HG03280 (cell line): ENCODE measurements around the gene CNTF.
"Not testable (repeated sequence)": the region's sequence is repeated elsewhere in the genome, so short reads cannot be mapped to it uniquely, and the experiment has no call there.

Source experiments
- ATAC-seq: cut with Tn5 transposase; IDR thresholded peaks from one replicate; pipeline ENCODE4 v1.9.1; 2021; ENCODE audit warnings: mild to moderate bottlenecking, moderate library complexity; ENCODE audit not compliant: unreplicated experiment

The CNTF gene, protein sequence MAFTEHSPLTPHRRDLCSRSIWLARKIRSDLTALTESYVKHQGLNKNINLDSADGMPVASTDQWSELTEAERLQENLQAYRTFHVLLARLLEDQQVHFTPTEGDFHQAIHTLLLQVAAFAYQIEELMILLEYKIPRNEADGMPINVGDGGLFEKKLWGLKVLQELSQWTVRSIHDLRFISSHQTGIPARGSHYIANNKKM

DNA sequence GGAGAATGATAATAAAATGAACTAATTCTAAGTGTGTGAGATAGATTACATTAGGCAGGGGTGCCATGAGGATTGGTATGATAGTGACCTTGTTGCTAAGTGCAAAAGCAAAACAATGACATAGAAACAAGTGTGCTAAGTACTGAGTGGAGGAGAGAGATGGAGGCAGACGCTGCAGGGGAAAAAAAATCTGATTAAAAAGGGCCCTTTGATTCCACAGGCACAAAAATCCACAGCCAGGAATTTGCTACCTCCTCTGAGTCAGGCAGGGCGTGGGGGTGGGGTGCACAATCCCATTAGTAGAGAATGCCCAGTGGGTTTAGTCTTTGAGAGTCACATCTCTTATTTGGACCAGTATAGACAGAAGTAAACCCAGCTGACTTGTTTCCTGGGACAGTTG is at the start of gene CNTF:
TSS of gene CNTF (plus strand) at position 322 of the 400 bp plus-strand sequence. CDS start 88 bp downstream, outside the sequence.
- ATAC-seq, result no peak

DNA sequence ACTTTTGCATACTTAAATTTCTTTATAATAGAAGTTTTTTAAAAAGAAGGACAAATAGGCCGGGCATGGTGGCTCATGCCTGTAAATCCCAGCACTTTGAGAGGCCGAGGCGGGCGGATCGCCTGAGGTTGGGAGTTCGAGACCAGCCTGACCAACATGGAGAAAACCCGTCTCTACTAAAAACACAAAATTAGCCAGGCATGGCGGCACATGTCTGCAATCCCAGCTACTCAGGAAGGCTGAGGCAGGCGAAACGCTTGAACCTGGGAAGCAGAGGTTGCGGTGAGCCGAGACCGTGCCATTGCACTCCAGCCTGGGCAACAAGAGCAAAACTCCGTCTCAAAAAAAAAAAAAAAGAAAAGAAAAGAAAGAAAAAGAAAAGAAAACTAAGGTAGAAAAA is 49.6 kb upstream of the CNTF start:
- ATAC-seq, result not testable (repeated sequence)

DNA sequence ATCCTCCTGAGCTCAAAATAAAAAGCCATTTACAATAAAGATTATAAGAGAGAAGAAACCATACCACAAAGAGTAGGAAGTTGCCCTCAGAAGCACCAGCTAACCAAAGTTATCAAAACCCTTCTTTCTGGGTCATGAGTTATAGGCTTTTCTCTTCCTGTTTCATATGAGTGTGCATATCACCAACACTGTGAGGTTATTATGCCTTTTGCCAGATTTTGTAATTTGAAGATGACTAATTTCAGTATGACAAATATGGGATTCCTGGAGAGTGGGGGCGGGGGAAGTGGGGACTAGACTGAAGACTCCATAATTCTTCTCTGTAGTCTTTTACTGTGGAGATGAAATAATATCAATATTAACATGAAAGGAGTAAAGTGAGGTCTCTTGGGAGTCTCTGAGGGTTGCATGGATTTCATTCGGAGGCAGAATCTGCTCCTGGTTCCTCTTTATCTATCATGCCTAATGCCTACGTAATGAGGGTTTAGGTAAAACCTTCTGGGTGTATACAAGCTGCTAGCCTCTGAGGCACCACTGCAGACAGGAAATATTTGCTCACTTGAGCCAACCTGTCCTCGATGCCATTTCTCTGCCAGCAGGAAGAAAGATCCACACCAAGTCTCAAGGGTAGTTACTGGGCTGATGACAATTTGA is 48.9 kb upstream of the CNTF start:
- ATAC-seq, result peak; percentile 15

DNA sequence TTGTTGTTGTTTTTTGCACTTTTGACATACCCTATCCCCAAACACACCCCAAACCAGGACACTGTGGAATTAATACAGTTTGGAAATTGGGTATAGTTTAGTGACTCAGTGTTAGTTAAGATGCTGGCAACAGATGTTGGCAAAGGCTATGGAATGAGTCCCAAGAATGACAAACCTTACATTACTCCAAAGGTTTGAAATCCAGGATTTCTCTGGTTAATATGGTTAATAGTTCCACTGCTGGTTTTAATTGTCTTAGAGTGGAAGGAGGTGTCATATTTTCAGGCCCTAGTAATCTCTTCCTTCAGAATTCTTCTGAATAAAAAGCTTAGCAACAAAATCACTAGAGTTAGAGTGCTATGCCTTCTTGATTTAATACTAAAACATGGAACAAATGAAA is 47.6 kb upstream of the CNTF start:
- no peak for ATAC-seq

DNA sequence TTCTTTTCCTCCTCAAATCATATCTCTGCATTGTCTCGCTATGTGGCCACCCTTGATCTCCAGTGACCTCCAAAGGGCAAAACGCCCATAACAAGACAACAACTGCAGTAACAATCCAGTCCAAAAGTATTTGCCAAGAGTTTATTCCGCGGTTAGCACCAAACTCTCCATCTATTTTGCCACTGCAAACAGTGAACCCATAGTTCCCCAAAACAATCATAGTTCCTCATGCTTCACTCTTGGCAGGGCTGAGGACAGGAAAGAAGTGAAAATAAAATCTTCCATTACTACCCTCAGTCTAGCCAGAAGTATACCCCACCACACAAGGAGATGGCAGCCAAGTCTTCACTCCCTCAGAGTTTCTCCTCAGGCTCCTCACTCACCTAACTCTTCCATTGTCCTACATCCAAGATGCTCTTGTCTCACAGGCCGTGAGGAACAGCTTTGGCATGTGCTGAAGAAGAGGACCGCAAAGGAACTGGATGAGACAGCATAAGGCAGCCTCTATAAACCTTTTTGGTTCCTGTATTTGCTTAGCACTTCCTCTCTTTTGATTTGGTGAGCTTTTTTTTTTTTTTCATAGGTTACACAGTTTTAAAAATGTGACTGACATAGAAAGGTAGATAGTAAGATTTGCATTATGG is 47.0 kb upstream of the CNTF start, which contains the start of gene LPXN:
TSS of gene LPXN (minus strand) at position 480 of the 644 bp plus-strand sequence. CDS start at position 396, 84 bp downstream.
- ATAC-seq, result no peak

DNA sequence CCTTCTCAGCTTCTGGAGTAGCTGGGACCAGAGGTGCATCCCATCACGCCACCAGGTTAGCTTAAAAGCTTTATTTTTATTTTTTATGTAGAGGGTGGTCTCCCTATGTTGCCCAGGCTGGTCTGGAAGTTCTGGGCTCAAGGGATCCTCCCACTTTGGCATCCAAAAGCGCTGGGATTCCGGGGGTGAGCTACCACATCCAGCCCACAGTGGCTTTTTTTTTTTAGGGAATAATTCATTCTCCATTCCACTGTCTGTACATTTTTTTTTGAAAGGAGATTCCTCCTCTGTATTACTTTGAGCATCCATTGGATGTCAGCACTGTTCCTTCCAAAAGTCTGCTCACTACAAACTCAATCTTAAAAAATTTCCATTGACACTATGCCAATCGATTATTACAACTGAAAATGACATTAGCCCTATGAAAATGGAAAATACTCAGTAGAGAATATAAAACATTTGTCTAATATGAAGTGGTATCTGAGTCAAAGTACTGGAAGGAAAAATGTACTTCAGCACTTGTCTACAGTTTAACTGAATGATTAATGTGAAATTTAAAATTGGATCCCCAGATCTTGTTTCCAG is 45.5 kb upstream of the CNTF start:
- ATAC-seq, result no peak

DNA sequence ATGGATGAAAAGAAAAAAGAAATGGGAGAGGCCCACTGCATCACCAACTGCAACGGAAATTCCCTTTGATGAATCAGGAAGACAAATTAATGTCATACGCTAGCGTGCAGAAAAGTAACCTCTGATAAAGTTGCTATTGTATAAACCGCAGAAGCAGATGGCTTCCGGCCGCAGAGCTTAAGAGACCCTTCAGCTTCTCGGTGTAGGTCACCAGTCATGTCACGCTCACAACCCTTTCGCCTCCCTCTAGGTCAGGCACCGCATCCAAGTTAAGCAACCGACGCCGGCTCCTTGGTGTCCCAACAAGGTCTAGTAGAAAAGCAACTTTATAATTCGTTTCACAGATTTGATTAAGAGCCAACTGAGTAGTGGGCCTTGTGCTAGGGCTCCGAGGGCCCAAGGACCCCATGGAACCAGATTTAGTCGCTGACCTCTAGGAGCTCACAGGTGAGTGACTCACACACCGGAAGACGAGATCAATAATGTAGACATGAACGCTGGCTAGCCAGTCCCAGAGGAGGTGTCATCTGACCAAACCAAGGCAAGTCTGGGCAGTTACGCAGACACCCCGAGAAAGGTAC is 44.8 kb upstream of the CNTF start:
- ATAC-seq, result peak; percentile 50

DNA sequence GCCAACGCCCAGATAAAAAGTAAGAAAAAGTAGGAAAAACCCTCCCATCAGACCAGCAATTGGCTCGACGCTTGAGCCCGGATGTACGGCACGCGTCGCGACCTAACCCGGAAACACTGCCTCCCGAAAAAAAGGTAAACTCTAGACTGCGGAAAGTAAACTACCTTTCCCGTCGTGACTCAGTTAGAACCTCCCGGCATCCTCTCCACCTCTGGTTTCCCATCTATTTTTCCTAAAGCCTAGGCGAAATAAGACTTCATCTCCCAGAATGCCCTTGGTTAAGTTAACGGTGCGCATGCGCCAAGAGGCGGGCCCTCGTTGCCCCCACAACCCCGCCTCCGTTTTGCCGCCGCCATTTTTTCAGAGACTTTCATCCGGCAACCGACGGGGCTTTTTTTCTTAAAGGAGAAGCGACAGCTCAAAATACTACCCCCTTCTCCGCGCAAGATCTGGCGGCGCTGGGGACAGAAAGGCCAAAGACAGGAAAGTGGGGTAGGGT is 44.3 kb upstream of the CNTF start:
- ATAC-seq, result no peak

DNA sequence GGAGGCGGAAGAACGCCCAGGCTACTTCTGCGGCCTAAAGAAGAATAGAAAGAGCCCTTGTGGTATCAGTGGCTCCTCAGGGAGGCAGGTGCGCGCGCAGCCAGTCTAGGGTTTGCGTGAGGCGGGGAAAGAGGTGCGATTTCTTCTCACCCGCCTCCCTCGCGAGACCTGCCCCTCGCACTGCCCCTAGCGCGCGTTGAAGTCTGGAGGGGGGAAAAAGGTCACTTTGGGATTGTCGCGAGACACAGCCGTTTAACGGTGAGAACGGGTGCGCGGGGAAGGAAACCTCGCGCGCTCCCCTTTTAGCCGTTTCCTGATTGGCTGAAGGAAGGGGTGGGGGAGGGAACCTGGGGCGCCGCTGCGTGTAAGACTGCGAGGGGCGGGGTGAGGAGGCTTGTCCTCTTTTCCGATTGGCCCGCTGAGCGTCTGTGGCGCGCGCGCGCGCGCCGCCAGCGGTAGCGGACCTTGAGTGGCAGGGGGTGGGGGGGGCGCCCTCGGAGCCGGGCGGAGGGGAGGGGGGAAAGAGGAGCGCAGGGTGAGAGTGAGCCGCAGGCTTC is 43.8 kb upstream of the CNTF start, which contains the start of gene ZFP91:
TSS of gene ZFP91 (plus strand) at position 429 of the 557 bp plus-strand sequence. CDS start 219 bp downstream, outside the sequence.
- ATAC-seq, result peak; percentile 43

DNA sequence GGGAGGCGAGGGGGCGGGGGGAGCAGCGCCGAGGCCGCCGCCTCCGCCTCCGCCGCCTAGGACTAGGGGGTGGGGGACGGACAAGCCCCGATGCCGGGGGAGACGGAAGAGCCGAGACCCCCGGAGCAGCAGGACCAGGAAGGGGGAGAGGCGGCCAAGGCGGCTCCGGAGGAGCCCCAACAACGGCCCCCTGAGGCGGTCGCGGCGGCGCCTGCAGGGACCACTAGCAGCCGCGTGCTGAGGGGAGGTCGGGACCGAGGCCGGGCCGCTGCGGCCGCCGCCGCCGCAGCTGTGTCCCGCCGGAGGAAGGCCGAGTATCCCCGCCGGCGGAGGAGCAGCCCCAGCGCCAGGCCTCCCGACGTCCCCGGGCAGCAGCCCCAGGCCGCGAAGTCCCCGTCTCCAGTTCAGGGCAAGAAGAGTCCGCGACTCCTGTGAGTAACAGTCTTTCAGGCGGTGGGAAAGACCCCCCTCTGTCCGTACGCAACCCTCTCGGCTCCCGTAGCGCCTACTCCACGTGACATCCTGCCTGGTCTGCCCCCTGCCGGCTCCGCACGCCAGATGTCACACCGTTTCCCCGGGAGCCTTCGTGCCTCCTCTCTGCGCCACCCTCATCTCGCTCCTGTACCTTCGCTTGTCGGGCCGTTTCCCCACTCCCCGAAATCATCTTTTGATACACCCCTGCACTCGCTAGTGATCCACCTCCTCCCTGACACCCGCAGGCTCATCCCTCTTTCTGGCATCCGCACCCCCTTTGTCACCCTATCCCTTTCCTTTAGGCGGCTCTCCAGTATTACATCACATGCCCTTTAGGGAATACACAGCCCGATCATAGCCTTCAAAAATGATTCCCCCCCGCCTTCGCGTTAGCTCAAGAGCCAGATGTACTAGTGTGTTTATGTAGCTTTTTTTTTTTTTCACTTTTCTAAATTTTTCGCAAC is 43.0 kb upstream of the CNTF start:
- ATAC-seq, result peak; percentile 41

DNA sequence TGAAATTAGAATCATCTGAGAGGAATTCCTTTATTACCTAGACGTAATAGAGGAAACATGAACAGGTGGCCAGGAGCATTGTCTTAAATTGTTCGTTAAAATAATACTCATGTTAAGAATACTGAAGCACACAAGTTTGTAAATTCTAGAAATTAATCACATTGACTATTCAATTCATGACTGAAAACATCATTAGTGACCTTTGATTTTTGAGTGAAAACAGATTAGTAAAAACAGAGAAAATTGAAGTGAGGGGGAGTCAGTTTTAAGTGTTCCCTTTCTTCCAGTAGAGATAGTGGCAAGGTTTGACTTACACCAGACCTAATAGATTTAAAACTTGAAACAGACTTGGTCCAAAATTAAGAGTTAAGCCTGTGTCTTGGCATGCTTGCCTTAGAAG is 42.2 kb upstream of the CNTF start:
- ATAC-seq, result no peak

DNA sequence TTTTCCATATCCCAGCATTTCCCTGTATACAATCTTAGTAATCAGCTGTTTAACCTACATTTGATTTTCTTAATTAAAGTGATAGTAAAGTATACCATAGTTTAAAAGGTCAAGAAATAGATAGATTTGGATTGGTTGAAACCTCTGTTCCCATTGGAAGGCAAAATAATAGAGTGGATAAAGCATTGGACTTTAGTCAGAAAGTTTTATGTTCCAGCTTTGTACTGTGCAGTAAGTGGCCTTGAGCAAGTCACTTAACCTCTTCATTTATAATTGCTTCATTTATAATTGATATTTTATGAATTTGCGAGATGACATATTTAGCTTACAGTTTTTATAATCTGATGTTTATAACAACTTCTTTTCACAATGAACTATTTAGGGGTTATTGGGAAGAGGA is 40.0 kb upstream of the CNTF start:
- ATAC-seq, result no peak

DNA sequence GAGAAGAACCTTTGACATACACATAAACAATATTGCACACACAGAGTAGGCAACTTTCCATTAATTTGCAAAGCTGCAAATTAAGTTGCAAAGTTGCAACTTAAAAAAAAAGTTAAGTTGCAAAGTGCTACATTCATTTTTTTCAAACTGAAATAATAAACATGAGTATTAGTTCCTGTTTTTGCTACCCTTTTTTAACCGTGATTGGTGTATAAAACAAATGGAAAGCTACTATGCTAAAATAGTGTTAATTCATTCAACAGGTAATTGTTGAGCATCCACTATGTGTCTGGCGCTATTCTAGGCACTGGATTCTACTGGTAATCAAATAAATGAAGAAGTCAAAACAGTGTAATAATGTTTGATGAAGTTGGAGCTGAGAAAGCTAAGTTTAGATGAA is 35.5 kb upstream of the CNTF start:
- no peak for ATAC-seq

DNA sequence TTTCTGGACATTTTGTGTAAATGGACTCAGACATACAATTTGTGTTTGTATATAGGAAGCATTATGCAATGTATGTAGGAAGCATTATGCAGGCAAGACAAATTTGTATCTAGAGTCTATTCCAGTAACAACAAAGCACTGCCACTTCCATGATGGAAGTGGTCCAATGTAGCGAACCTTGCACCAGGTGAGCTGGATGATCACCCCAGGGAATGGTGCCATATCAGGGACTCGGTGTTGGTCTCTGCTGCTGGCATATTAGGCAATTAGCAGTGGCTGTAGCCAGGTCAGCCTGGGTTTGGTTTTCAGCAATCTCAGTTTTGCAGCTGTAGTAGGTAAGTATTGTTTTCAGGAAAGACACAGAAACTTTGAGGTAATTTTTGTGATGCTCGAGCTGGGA is 30.8 kb upstream of the CNTF start:
- ATAC-seq, result no peak

DNA sequence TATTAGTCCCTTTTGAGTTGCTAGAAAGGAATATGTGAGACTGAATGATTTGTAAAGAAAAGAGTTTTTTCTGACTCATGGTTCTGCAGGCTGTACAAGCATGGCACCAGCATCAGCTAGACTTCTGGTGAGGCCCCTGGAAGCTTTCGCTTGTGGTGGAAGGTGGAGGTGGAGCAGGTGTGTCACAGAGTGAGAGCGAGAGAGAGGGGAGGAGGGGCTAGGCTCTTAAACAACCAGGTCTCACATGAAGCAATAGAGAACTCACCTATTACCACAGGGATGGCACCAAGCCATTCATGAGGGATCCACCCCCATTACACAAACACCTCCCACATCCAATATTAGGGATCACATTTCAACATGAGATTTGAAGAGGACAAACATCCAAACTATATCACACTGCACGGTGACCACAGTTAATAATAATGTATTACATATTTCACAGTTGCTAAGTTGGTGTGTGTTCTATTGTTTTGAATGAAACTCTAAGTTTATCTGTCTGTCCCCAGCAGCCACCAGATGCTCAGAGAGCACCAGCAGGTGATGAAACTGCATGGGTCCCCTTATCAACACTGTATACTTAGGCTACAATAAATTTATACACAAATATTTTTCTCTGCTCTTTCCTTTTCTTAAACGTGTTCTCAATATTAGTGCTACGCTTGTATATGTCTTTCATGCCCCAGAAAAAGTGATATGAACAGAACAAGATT is 29.5 kb upstream of the CNTF start:
- no peak for ATAC-seq

DNA sequence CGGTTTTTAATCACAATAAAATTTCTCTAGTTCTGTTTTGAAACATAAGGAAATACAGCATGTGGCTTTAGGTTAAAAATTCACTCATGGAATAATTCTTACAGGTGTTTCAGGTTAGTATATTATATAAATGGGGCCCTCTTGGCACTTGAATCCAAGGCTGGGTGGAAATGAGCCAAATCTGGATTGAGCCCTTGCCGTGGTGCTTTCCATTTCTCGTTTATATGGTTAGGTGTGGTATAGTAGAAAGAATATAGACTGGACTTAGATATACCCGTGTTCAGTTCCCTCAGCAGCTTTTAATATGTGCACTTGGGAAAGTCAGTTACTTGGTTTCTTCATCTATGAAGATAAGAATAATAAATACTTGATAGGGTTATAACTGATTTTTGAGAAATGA is 27.6 kb upstream of the CNTF start:
- ATAC-seq, result no peak

DNA sequence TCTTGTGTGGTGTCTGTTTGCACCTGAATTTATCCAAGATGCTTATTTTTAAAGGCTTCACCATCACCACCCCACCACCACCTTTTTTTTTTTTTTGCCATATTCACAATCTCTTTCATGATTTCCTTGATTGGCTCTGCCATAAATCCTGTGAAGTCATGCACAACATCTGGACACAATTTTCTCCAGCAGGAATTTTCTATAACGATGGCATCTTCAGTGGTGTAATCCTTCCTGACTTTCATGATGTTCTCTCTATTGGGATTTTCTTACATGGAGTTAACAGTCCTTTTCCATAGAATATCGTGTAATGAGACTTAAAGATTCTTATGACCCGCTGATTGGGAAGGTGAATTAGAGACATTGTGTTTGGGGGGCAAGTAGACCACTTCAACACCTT is 25.8 kb upstream of the CNTF start:
- ATAC-seq, result no peak

DNA sequence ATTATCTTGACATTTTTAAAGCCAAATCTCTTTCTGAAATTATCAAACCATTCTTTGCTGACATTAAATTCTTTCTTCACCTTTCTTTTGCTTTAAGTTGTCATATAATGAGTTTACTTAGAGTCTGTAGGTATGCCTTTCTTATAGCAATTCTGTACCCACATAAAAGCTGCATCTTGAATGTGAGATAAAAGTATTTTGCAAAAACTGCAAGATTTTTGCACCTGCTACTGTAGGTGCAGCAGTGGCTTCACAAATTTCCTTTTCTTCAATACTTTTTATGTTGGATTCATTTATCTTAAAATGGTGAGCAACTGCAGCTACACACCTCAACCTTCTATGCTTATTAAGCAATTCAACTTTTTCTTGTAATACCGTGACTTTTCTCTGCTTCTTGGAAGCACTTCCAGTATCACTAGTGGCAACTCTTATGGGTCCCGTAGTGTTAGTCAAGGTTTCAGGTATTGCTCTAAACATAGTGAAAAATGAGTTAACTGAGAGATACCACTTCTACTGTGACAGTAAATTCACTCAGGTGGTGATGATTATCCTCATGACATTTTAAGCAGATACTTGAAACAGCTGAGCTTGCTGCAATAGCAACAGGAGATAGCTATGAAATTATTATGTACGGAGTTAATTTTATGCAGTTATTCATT is 24.9 kb upstream of the CNTF start:
- ATAC-seq, result no peak

DNA sequence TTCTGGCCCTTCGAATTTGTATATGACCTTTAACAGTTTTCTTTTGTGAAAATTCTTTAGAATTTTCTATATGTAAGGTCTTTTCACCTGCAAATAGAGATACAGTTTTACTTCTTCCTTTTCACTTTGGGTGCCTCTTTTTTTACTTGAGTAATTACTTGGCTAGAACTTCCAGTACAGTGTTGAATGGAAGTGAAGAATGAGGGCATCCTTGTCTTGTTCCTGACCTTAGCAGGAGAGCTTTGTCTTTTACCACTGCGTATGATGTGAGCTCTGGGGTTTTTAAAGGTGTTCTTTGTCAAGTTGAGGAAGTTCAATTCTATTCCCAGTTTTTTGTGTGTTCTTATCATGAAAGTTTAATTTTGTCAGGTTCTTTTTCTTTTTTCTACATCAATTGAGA is 22.0 kb upstream of the CNTF start:
- ATAC-seq, result no peak
